Measurements from ENCODE around the gene SPATA2L. TPM values are rescaled to one million over a fixed set of nuclear protein-coding genes. Genes with fewer than 3 reads are reported as not detected.
A peak's percentile ranks its signal among the peaks of the same experiment; 100 is the strongest.

SPATA2L gene
- total and polyA plus RNA-seq, 10 of the 15 experiments (the other 5 are each of a cell fraction or from before 2014, with no cell fraction given): 0.20 to 6.9 (median 3.9) TPM; not detected in 1

- TF ChIP-seq EGR1 (IDR thresholded peaks at IDR 0.05; ENCODE audit: borderline replicate concordance in 1 of 2, low read depth in 2 of 2, low read length in 2 of 2) (0 out of 3 replicates have a peak, but pooled peaks of 1 of the 2 experiments have one; percentile 38), POLR2AphosphoS5 (IDR thresholded peaks at IDR 0.05; ENCODE audit: low read length) (no peak), HCFC1 (IDR thresholded peaks at IDR 0.05; ENCODE audit: low read length) (0 out of 2 replicates have a peak, but pooled peaks have one; percentile 23), MEF2A (IDR thresholded peaks at IDR 0.05; ENCODE audit: insufficient read depth, low read depth, low read length) (no peak), SMC3 (IDR thresholded peaks at IDR 0.05; ENCODE audit: borderline replicate concordance, low read length) (peak; percentile 7; the same call in 1 of the 2 replicates), GATAD2B (conservative IDR thresholded peaks at IDR 0.05; ENCODE audit: low read depth) (peak; percentile 31; the same call in 1 of the 2 replicates), CREB1 (IDR thresholded peaks at IDR 0.05; ENCODE audit: low read depth) (no peak), CTCF (IDR thresholded peaks at IDR 0.05 in 2 of 3, conservative IDR thresholded peaks at IDR 0.05 in 1 of 3; ENCODE audit: control insufficient read depth in 2 of 3, extremely low read depth in 1 of 3, insufficient read depth in 1 of 3, low read depth in 3 of 3, low read length in 3 of 3) (peak; percentile 22 to 44 (median 23); a peak in 3 of 6 replicates), POLR2A (IDR thresholded peaks at IDR 0.05; ENCODE audit: low read depth, low read length) (peak; percentile 34; the same call in 1 of the 2 replicates), RELB (IDR thresholded peaks at IDR 0.05; ENCODE audit: low read depth) (no peak), NFXL1 (IDR thresholded peaks at IDR 0.05; ENCODE audit: borderline replicate concordance) (0 out of 2 replicates have a peak, but pooled peaks have one; percentile 33), TARDBP (IDR thresholded peaks at IDR 0.05; ENCODE audit: borderline replicate concordance) (no peak), ZNF217 (IDR thresholded peaks at IDR 0.05) (0 out of 2 replicates have a peak, but pooled peaks have one; percentile 13), EP300 (IDR thresholded peaks at IDR 0.05; ENCODE audit: borderline replicate concordance in 1 of 2, control insufficient read depth in 1 of 2, low read depth in 2 of 2, low read length in 2 of 2) (no peak), BACH1 (IDR thresholded peaks at IDR 0.05; ENCODE audit: borderline replicate concordance) (peak; percentile 48; the same call in 1 of the 2 replicates), SMARCA5 (IDR thresholded peaks at IDR 0.05) (peak; percentile 28; the same call in 1 of the 2 replicates), MTA3 (IDR thresholded peaks at IDR 0.05; ENCODE audit: borderline replicate concordance, low read length) (no peak), SREBF2 (IDR thresholded peaks at IDR 0.05; ENCODE audit: low read length) (no peak)
These were observed 668 bp downstream of the SPATA2L start (continued) for GRCh38 chr16:89700649-89701424.
